Ovary (tissue), 9 donors: Measurements from ENCODE around the gene TMEM123. TPM values are rescaled to one million over a fixed set of nuclear protein-coding genes. Genes with fewer than 3 reads are reported as not detected.

ENCODE experiments used
- DNase-seq, 5 donors: peaks; one replicate each; pipeline ENCODE4 v3.0.0-alpha.2; 2019 to 2020
- H3K27ac ChIP-seq, 2 donors: fragments of 200-600 bp; one replicate each; pipeline versions ENCODE4 v1.5.1 to v1.8.0; 2019 to 2022
- H3K27me3 ChIP-seq: fragments of 200-600 bp; one replicate; pipeline ENCODE4 v1.8.0; 2022
- H3K36me3 ChIP-seq: fragments of 200-600 bp; sonication (generic); one replicate; pipeline ENCODE4 v1.5.1; 2019
- H3K4me1 ChIP-seq: one replicate; pipeline ENCODE4 v1.8.1; 2013; ENCODE audit warnings: mild to moderate bottlenecking, moderate library complexity; ENCODE audit not compliant: insufficient read depth
- H3K4me3 ChIP-seq: fragments of 200-600 bp; sonication (generic); one replicate; pipeline ENCODE4 v1.5.1; 2017
- H3K9me3 ChIP-seq, 2 donors: fragments of 200-600 bp in 1 of 2; sonication (generic) in 1 of 2; one replicate each; pipeline versions ENCODE4 v1.5.1 to v1.8.1; 2013 to 2019; ENCODE audit warnings: mild to moderate bottlenecking in 1 of 2, moderate library complexity in 1 of 2
- CTCF ChIP-seq, 3 donors: fragments of 450-650 bp in 2 of 3; fragments of 200-600 bp in 1 of 3; IDR thresholded peaks; one replicate each; pipeline versions ENCODE4 v1.5.1 to v1.8.0; 2016 to 2022; ENCODE audit warnings: antibody characterized with exemption in 3 of 3, mild to moderate bottlenecking in 1 of 3
- EP300 ChIP-seq: sonication (generic); formaldehyde crosslinking; IDR thresholded peaks from one replicate; pipeline ENCODE4 v1.6.1; 2017; ENCODE audit warnings: antibody characterized with exemption
- POLR2A ChIP-seq: fragments of 450-650 bp; IDR thresholded peaks from one replicate; pipeline ENCODE4 v1.6.1; 2017; ENCODE audit warnings: antibody characterized with exemption, mild to moderate bottlenecking, moderate library complexity
- WGBS, 3 donors: extraction: QIAGEN DNeasy Blood & Tissue Kit in 1 of 3; methylation state at CpG; one replicate each; pipeline versions ENCODE4 v1.1.5 to v1.1.7; 2013 to 2017; 5-methylcytosine and 5-hydroxymethylcytosine counted together
- intact Hi-C, 4 donors: fragments of 100-400 bp; cut with DNase I; formaldehyde crosslinking; loops; one replicate each; pipeline versions ENCODE4 v1.11.0 to v1.15.1; 2022 to 2023
- polyA plus RNA-seq, 2 donors: library from polyadenylated mRNA; stranded (reverse); fragments of 200-250 nt in 1 of 2; fragments of 350-450 nt in 1 of 2; fragmentation: Illumina TruSeq in 1 of 2; extraction: RNeasy Lipid Tissue Mini Kit (QIAGEN cat#74804) in 1 of 2; gene quantifications; one replicate each; pipeline ENCODE4 v1.2.3, GENCODE V29; 2013 to 2014
- total RNA-seq, 7 donors: library from RNA; depleted of rRNA in 2 of 7; stranded (reverse); fragments of >200 nt in 2 of 7; fragmentation: NEBNext Ultra II Directional in 3 of 7; extraction: Animal tissue kit (Norgen Biotek cat#: 25700) in 3 of 7; gene quantifications; one replicate each; pipeline versions ENCODE4 v1.1.0 to v1.2.4, GENCODE V29; 2016 to 2023
- donor health status: DM: no; HTN: no; CAD: no; lungs with moderate emphysema.
- donor health status: DM: no; HTN: no; CAD: no.
- donor health status: Bipolar disorder and iron deficiency.
- donor health status: DM: yes; HTN: yes; CAD: no.
- donor health status: DM: no; HTN: no; CAD: no.
- donor health status: DM: yes; HTN: yes; CAD: no.

Gene TMEM123
- total and polyA plus RNA-seq, 9 donors, result 69.4 to 165 (median 124) TPM

DNA sequence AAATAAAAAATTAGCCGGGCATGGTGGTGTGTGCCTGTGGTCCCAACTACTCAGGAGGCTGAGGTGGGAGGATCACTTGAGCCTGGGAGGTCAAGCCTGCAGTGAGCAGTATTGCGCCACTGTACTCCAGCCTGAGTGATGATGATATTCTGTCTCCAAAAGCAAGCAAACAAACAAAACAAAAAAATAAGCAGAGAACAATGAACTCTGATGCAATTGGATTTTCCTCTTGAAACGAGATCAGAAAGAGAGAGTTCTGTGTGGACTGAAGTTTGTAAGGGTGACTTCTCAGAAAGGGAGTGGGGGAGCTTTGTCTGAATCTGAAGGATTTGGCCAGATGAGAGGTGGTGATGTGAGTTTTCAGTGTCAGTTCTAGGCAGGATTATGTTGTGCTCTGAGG lies 6.0 kb upstream of the TMEM123 start:
- H3K4me3 ChIP-seq, result no peak overlapping the region
- intact Hi-C loops, result loop anchor here in 1 of 4 donors (10.0 kb wide), 1 partner anchor 114 kb away; the partner anchor contains the start of gene BIRC2
- no peak for DNase-seq
- H3K9me3 ChIP-seq, result no peaks in the 10 kb centered on the region
- no peaks in the 10 kb centered on the region for H3K36me3 ChIP-seq
- TF ChIP-seq EP300 (no peak), POLR2A (no peak), CTCF (IDR thresholded peaks at IDR 0.05) (no peak)
- no peak overlapping the region for H3K27ac ChIP-seq
- H3K27me3 ChIP-seq, result no peaks in the 10 kb centered on the region
- peaks cover under 1% of the 10 kb centered on the region for H3K4me1 ChIP-seq
- WGBS, 3 donors, result 94 to 96% (median 95%) methylated on average over 3 of the region's 3 CpGs

- no peak for DNase-seq
- no peaks in the 10 kb centered on the region for H3K27me3 ChIP-seq
- H3K4me3 ChIP-seq, result no peak overlapping the region
- no peaks in the 10 kb centered on the region for H3K9me3 ChIP-seq
- peaks cover 2% of the 10 kb centered on the region for H3K4me1 ChIP-seq
- H3K27ac ChIP-seq, result no peak overlapping the region
- TF ChIP-seq EP300 (no peak), CTCF (IDR thresholded peaks at IDR 0.05) (no peak), POLR2A (no peak)
- no peaks in the 10 kb centered on the region for H3K36me3 ChIP-seq
- intact Hi-C loops, result loop anchor here in 1 of 4 donors (10.0 kb wide), 1 partner anchor 113 kb away; the partner anchor contains the start of gene BIRC2
These were observed 5.3 kb upstream of the TMEM123 start for GRCh38 chr11:102457865-102458264.

DNA sequence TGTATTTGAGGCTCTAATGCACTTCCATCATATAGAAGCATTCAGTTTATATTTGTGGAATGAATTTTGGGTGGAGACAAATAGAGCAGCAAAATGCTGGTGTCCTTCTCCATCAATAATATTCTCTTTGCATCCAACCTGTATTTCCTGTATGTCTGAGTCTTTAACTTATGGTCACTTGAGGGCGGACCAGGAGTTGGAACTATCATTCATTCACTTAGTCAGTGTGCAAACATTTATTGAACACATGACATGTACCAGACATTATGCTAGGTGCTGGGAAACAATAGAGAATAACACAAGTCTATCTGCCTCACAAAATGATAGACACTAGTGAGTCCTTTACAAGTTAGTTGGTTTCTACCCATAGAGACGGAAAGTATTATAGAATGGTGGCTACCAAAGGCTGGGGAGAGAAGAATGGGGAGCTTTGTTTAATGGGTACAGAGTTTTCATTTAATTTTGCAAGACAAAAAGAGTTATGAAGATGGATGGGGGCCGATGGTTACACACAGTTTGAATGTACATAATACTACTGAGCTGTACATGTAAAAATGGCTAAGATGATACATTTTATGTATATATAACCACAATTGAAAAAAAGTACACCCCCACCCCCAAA lies 4.6 kb upstream of the TMEM123 start:
- intact Hi-C loops, result loop anchor here in 1 of 4 donors (10.0 kb wide), 1 partner anchor 112 kb away; the partner anchor contains the start of gene BIRC2

GRCh38 chr11:102456381-102456780 lies 3.8 kb upstream of the TMEM123 start:
- WGBS, 3 donors, result 84 to 91% (median 90%) methylated on average over 2 of the region's 2 CpGs
- no peaks in the 10 kb centered on the region for H3K9me3 ChIP-seq
- peaks cover 2% of the 10 kb centered on the region for H3K4me1 ChIP-seq
- TF ChIP-seq EP300 (no peak), CTCF (IDR thresholded peaks at IDR 0.05) (no peak), POLR2A (no peak)
- no peaks in the 10 kb centered on the region for H3K36me3 ChIP-seq
- H3K4me3 ChIP-seq, result no peak overlapping the region
- no peaks in the 10 kb centered on the region for H3K27me3 ChIP-seq
- no peak overlapping the region for H3K27ac ChIP-seq
- DNase-seq, result no peak
- intact Hi-C loops, result loop anchor here in 1 of 4 donors (10.0 kb wide), 1 partner anchor 112 kb away; the partner anchor contains the start of gene BIRC2

More for the DNA sequence above, 4.6 kb upstream of the TMEM123 start:
- DNase-seq, result no peak
- WGBS, 3 donors, result 95 to 97% (median 95%) methylated on average over 3 of the region's 3 CpGs
- Histone ChIP-seq H3K27ac (no peak overlapping the region), H3K27me3 (no peaks in the 10 kb centered on the region), H3K4me3 (no peak overlapping the region), H3K36me3 (no peaks in the 10 kb centered on the region), H3K4me1 (peaks cover 2% of the 10 kb centered on the region), H3K9me3 (no peaks in the 10 kb centered on the region)
- TF ChIP-seq EP300, result no peak
- no peak for TF ChIP-seq CTCF (IDR thresholded peaks at IDR 0.05)
- no peak for TF ChIP-seq POLR2A
